A549 (cell line): ENCODE measurements around the gene STARD9. TPM values are rescaled to one million over a fixed set of nuclear protein-coding genes. Genes with fewer than 3 reads are reported as not detected.

ENCODE experiments used
- ATAC-seq, 2 experiments: fragments of 200-7000 bp in 1 of 2; fragments of >200 bp in 1 of 2; cut with Nextera tagmentation in 1 of 2; cut with Tn5 transposase in 1 of 2; 3 replicates each; pipeline versions ENCODE4 v1.8.0 to v1.9.1; 2018 to 2020; ENCODE audit warnings: mild to moderate bottlenecking in 1 of 2, moderate library complexity in 1 of 2
- CTCF ChIA-PET: fragments of 300-600 bp; sonication (Branson Sonifier 250); formaldehyde crosslinking; extraction: SDS; loops from one replicate; lab custom pipeline; 2021; ENCODE audit warnings: antibody characterized with exemption, inconsistent platforms; lab: Yijun Ruan, JAX
- POLR2A ChIA-PET: fragments of 350-600 bp; formaldehyde crosslinking; extraction: SDS; loops from one replicate; lab custom pipeline; 2021; ENCODE audit warnings: antibody characterized with exemption, inconsistent platforms; lab: Yijun Ruan, JAX
- DNase-seq, 2 experiments: peaks; one replicate each; pipeline versions ENCODE4 v3.0.0 to v3.0.0-alpha.2; 2011 to 2016; ENCODE audit warnings: low read depth in 1 of 2, low spot score in 1 of 2
- FAIRE-seq: peaks from 2 replicates; lab custom pipeline; 2011; peaks lifted over from hg19 to GRCh38; lab: Jason Lieb, UNC
- H3K27ac ChIP-seq, 2 experiments: fragments of >200 bp; sonication (Bioruptor Twin); formaldehyde crosslinking; 3 replicates each; pipeline ENCODE4 v1.5.1; 2016 to 2017
- H3K4me1 ChIP-seq: fragments of >200 bp; sonication (Bioruptor Twin); formaldehyde crosslinking; 3 replicates; pipeline ENCODE4 v1.6.1; 2016
- H3K4me2 ChIP-seq: fragments of >200 bp; sonication (Bioruptor Twin); formaldehyde crosslinking; 3 replicates; pipeline ENCODE4 v1.6.1; 2016
- H3K4me3 ChIP-seq: fragments of >200 bp; sonication (Bioruptor Twin); formaldehyde crosslinking; 3 replicates; pipeline ENCODE4 v1.5.1; 2016
- H3K9me3 ChIP-seq: fragments of >200 bp; sonication (Bioruptor Twin); formaldehyde crosslinking; 3 replicates; pipeline ENCODE4 v1.6.1; 2016
- CHD2 ChIP-seq: fragments of 150-350 bp; IDR thresholded peaks from 2 replicates; pipeline ENCODE4 v1.6.1; 2014; ENCODE audit warnings: low read length; ENCODE audit not compliant: partially characterized antibody
- EP300 ChIP-seq, 2 experiments: fragments of >200 bp; sonication (Bioruptor Twin); formaldehyde crosslinking; IDR thresholded peaks; 2 replicates in 1 of 2; 3 replicates in 1 of 2; pipeline ENCODE4 v1.6.1; 2016 to 2017
- FOXS1 ChIP-seq: fragments of 250-450 bp; sonication (Bioruptor Pico); IDR thresholded peaks from 2 replicates; pipeline ENCODE4 v1.5.0; 2020; ENCODE audit warnings: mild to moderate bottlenecking, moderate library complexity
- GATA3 ChIP-seq: IDR thresholded peaks from 2 replicates; pipeline ENCODE4 v1.6.1; 2012; ENCODE audit warnings: borderline replicate concordance
- HOXA7 ChIP-seq: fragments of 250-450 bp; sonication (Bioruptor Pico); IDR thresholded peaks from 2 replicates; pipeline ENCODE4 v1.5.0; 2020; ENCODE audit warnings: mild to moderate bottlenecking, moderate library complexity
- KDM5A ChIP-seq: fragments of 200-600 bp; sonication (generic); IDR thresholded peaks from 2 replicates; pipeline ENCODE4 v1.6.1; 2016; ENCODE audit warnings: antibody characterized with exemption, mild to moderate bottlenecking
- NR3C1 ChIP-seq: fragments of >200 bp; sonication (Bioruptor Twin); formaldehyde crosslinking; IDR thresholded peaks from 3 replicates; pipeline ENCODE4 v1.6.1; 2017
- RAD21 ChIP-seq, 2 experiments: fragments of >200 bp in 1 of 2; sonication (Bioruptor Twin) in 1 of 2; formaldehyde crosslinking in 1 of 2; IDR thresholded peaks in 1 of 2; conservative IDR thresholded peaks in 1 of 2; 2 replicates in 1 of 2; 3 replicates in 1 of 2; pipeline ENCODE4 v1.6.1; 2012 to 2018; ENCODE audit warnings: inconsistent platforms in 1 of 2
- RNF2 ChIP-seq: fragments of 200-600 bp; sonication (generic); IDR thresholded peaks from 2 replicates; pipeline ENCODE4 v1.6.1; 2016; ENCODE audit warnings: low read depth, mild to moderate bottlenecking, antibody characterized with exemption, moderate library complexity, borderline replicate concordance
- ZNF302 ChIP-seq: fragments of 250-450 bp; sonication (Bioruptor Pico); IDR thresholded peaks from 2 replicates; pipeline ENCODE4 v1.9.0; 2021; ENCODE audit warnings: inconsistent platforms, mild to moderate bottlenecking, moderate library complexity
- ZSCAN20 ChIP-seq: fragments of 250-450 bp; sonication (Bioruptor Pico); IDR thresholded peaks from 2 replicates; pipeline ENCODE4 v1.8.0; 2022; ENCODE audit warnings: mild to moderate bottlenecking, moderate library complexity
- WGBS: methylation state at CpG from one replicate; pipeline ENCODE4 v1.1.6; 2017; ENCODE audit errors: missing lambda C conversion rate; 5-methylcytosine and 5-hydroxymethylcytosine counted together
- polyA plus RNA-seq, 4 experiments: library from polyadenylated mRNA; depleted of rRNA in 3 of 4; stranded (reverse); fragments of >200 nt; fragmentation: RNase III in 1 of 4; extraction: RNeasy Plus Mini Kit Qiagen cat#74134 plus additional on column Dnase treatment in 1 of 4; gene quantifications; 2 replicates in 3 of 4; 3 replicates in 1 of 4; pipeline ENCODE4 v1.2.3, GENCODE V29; 2011 to 2017
- TF ChIP-seq, protein P1 (sequence below): fragments of 250-450 bp; sonication (Bioruptor Pico); IDR thresholded peaks from 2 replicates; pipeline ENCODE4 v1.5.0; 2020; ENCODE audit warnings: low read depth, mild to moderate bottlenecking, moderate library complexity
- TF ChIP-seq, protein P2 (sequence below): fragments of 450-650 bp; IDR thresholded peaks from 2 replicates; pipeline ENCODE4 v1.6.1; 2014; ENCODE audit warnings: antibody characterized with exemption
- TF ChIP-seq, protein P3 (sequence below): fragments of 250-450 bp; sonication (Bioruptor Pico); IDR thresholded peaks from 2 replicates; pipeline ENCODE4 v1.5.0; 2021; ENCODE audit warnings: mild to moderate bottlenecking, moderate library complexity, borderline replicate concordance
- TF ChIP-seq, protein P4 (sequence below): fragments of >200 bp; sonication (Bioruptor Twin); formaldehyde crosslinking; IDR thresholded peaks from 3 replicates; pipeline ENCODE4 v1.6.1; 2016
- TF ChIP-seq, protein P5 (sequence below): IDR thresholded peaks from 2 replicates; pipeline ENCODE4 v1.6.1; 2012
- TF ChIP-seq, protein P6 (sequence below): fragments of 150-350 bp; IDR thresholded peaks from 2 replicates; pipeline ENCODE4 v1.6.1; 2014; ENCODE audit warnings: low read depth, mild to moderate bottlenecking, low read length
- TF ChIP-seq, protein P7 (sequence below): fragments of >200 bp; sonication (Bioruptor Twin); formaldehyde crosslinking; IDR thresholded peaks from 2 replicates; pipeline ENCODE4 v1.6.1; 2016

STARD9 gene
- polyA plus RNA-seq, 2 of the 4 experiments (the other 2 are of a cell fraction), result 1.2 TPM

DNA sequence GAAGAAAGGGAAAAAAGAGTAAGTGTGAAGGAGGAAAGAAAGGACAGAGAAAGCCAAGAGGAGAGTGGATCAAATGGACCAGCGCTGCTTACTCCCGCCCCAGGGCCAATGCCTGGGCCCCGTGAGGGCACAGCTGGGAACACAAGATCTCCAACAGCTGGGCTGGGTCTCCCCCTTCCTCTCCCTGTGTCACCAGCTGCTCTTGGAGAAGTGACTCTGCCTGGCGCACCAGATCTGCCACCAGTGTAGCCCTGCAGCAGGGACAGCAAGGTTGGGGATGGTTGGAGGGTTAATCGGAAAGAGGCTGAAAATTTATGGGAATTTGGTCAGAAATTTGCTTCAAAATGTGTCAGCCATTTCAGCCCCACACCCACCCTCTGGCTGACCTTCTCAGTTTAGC, 153.2 kb downstream of the STARD9 start:
- Histone ChIP-seq H3K4me3 (no peak overlapping the region), H3K9me3 (no peaks in the 10 kb centered on the region), H3K27ac (no peak overlapping the region), H3K4me2 (no peak overlapping the region), H3K4me1 (no peaks in the 10 kb centered on the region)
- ChIA-PET POLR2A (no interaction called here), CTCF (interaction anchor here (0.6 kb wide), 1 partner anchor 199 kb away, joined by 3 read pairs; no protein-coding TSS in a partner anchor)
- TF ChIP-seq, protein P1, sequence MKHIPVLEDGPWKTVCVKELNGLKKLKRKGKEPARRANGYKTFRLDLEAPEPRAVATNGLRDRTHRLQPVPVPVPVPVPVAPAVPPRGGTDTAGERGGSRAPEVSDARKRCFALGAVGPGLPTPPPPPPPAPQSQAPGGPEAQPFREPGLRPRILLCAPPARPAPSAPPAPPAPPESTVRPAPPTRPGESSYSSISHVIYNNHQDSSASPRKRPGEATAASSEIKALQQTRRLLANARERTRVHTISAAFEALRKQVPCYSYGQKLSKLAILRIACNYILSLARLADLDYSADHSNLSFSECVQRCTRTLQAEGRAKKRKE (CRISPR knock-in tag), result no peak
- TF ChIP-seq ZNF302 (no peak), FOXS1 (CRISPR knock-in tag) (no peak), KDM5A (no peak), NR3C1 (no peak), EP300 (IDR thresholded peaks at IDR 0.05) (no peak), GATA3 (no peak), ZSCAN20 (no peak), RNF2 (no peak)
- TF ChIP-seq, protein P2, sequence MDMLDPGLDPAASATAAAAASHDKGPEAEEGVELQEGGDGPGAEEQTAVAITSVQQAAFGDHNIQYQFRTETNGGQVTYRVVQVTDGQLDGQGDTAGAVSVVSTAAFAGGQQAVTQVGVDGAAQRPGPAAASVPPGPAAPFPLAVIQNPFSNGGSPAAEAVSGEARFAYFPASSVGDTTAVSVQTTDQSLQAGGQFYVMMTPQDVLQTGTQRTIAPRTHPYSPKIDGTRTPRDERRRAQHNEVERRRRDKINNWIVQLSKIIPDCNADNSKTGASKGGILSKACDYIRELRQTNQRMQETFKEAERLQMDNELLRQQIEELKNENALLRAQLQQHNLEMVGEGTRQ, result no peak
- TF ChIP-seq, protein P3, sequence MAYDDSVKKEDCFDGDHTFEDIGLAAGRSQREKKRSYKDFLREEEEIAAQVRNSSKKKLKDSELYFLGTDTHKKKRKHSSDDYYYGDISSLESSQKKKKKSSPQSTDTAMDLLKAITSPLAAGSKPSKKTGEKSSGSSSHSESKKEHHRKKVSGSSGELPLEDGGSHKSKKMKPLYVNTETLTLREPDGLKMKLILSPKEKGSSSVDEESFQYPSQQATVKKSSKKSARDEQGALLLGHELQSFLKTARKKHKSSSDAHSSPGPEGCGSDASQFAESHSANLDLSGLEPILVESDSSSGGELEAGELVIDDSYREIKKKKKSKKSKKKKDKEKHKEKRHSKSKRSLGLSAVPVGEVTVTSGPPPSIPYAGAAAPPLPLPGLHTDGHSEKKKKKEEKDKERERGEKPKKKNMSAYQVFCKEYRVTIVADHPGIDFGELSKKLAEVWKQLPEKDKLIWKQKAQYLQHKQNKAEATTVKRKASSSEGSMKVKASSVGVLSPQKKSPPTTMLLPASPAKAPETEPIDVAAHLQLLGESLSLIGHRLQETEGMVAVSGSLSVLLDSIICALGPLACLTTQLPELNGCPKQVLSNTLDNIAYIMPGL (CRISPR knock-in tag), result no peak
- FAIRE-seq, result no peak
- ATAC-seq, result no peak
- no peak for DNase-seq
- WGBS, result 95% methylated on average over 5 of the region's 5 CpGs

DNA sequence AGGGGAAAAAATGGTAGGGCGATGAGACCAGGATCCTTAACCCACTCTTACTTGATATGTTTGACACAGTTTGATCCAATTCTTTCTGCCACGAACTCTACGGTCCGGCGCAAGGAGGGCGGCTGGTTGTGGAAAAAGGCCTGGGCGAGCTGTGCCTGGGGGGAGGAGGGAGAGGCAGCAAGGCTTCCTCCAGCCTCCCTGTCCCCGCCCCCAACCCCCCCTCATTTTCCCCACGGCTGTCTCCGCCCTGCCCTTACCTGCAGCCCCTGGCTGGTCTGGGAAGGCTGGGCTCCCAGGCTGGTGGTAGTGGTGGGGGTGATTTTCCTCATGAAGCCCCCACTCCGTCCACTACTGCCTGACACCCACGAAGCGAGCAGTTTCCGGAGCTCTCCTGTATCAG, 153.6 kb downstream of the STARD9 start:
- Histone ChIP-seq H3K4me1 (no peaks in the 10 kb centered on the region), H3K4me2 (no peak overlapping the region), H3K4me3 (no peak overlapping the region), H3K27ac (no peak overlapping the region), H3K9me3 (no peaks in the 10 kb centered on the region)
- POLR2A ChIA-PET, result no interaction called here
- DNase-seq, result no peak
- TF ChIP-seq RNF2 (no peak), RAD21 (conservative IDR thresholded peaks at IDR 0.05 in 1 of 2, IDR thresholded peaks at IDR 0.05 in 1 of 2) (no peak), GATA3 (no peak), HOXA7 (no peak), CHD2 (no peak), ZSCAN20 (no peak)
- TF ChIP-seq, protein P4, sequence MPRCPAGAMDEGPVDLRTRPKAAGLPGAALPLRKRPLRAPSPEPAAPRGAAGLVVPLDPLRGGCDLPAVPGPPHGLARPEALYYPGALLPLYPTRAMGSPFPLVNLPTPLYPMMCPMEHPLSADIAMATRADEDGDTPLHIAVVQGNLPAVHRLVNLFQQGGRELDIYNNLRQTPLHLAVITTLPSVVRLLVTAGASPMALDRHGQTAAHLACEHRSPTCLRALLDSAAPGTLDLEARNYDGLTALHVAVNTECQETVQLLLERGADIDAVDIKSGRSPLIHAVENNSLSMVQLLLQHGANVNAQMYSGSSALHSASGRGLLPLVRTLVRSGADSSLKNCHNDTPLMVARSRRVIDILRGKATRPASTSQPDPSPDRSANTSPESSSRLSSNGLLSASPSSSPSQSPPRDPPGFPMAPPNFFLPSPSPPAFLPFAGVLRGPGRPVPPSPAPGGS, result no peak
- TF ChIP-seq, protein P5, sequence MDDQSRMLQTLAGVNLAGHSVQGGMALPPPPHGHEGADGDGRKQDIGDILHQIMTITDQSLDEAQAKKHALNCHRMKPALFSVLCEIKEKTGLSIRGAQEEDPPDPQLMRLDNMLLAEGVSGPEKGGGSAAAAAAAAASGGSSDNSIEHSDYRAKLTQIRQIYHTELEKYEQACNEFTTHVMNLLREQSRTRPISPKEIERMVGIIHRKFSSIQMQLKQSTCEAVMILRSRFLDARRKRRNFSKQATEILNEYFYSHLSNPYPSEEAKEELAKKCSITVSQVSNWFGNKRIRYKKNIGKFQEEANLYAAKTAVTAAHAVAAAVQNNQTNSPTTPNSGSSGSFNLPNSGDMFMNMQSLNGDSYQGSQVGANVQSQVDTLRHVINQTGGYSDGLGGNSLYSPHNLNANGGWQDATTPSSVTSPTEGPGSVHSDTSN, result no peak
- TF ChIP-seq, protein P6, sequence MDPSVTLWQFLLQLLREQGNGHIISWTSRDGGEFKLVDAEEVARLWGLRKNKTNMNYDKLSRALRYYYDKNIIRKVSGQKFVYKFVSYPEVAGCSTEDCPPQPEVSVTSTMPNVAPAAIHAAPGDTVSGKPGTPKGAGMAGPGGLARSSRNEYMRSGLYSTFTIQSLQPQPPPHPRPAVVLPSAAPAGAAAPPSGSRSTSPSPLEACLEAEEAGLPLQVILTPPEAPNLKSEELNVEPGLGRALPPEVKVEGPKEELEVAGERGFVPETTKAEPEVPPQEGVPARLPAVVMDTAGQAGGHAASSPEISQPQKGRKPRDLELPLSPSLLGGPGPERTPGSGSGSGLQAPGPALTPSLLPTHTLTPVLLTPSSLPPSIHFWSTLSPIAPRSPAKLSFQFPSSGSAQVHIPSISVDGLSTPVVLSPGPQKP, result no peak
- TF ChIP-seq, protein P7, sequence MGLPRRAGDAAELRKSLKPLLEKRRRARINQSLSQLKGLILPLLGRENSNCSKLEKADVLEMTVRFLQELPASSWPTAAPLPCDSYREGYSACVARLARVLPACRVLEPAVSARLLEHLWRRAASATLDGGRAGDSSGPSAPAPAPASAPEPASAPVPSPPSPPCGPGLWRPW, result no peak
- CTCF ChIA-PET, result interaction anchor here (0.6 kb wide), 1 partner anchor 198 kb away, joined by 3 read pairs; no protein-coding TSS in a partner anchor
- no peak for FAIRE-seq
- 90% methylated on average over 14 of the region's 14 CpGs for WGBS
- no peak for ATAC-seq
